Right lobe of liver (tissue), 4 donors: ENCODE measurements around the gene RFFL.

Experiments
- CTCF ChIP-seq, 4 donors: fragments of 200-600 bp in 3 of 4; fragments of 450-650 bp in 1 of 4; IDR thresholded peaks; one replicate each; pipeline versions ENCODE4 v1.5.1 to v1.8.0; 2016 to 2022; ENCODE audit warnings: antibody characterized with exemption in 4 of 4, mild to moderate bottlenecking in 2 of 4
- POLR2A ChIP-seq: fragments of 450-650 bp; IDR thresholded peaks from one replicate; pipeline ENCODE4 v1.6.1; 2017; ENCODE audit warnings: antibody characterized with exemption, mild to moderate bottlenecking
- donor health status: DM: no; HTN: no; CAD: no.
- donor health status: DM: no; HTN: no; CAD: no.
- donor health status: DM: no; HTN: yes; CAD: no.

- TF ChIP-seq CTCF (IDR thresholded peaks at IDR 0.05) (no peak), POLR2A (no peak)
Observed at GRCh38 chr17:35030780-35031179, 32.7 kb downstream of the RFFL start.
